Measurements from ENCODE around the gene SULT4A1.

GRCh38 chr22:43824724-43825420 lies 37.4 kb downstream of the SULT4A1 start:
- TF ChIP-seq CSDC2 (CRISPR knock-in tag; IDR thresholded peaks at IDR 0.05) (no peak), ZNF70 (CRISPR knock-in tag; IDR thresholded peaks at IDR 0.05) (no peak), PATZ1 (CRISPR knock-in tag; IDR thresholded peaks at IDR 0.05; ENCODE audit: borderline replicate concordance) (no peak), ZNF565 (CRISPR knock-in tag; conservative IDR thresholded peaks at IDR 0.05; ENCODE audit: low read depth) (no peak), SNAI2 (CRISPR knock-in tag; IDR thresholded peaks at IDR 0.05) (no peak), PPARA (CRISPR knock-in tag; IDR thresholded peaks at IDR 0.05; ENCODE audit: borderline replicate concordance) (no peak), GLIS3 (CRISPR knock-in tag; IDR thresholded peaks at IDR 0.05) (no peak), BACH2 (CRISPR knock-in tag; IDR thresholded peaks at IDR 0.05; ENCODE audit: borderline replicate concordance) (no peak), TOX (CRISPR knock-in tag; IDR thresholded peaks at IDR 0.05; ENCODE audit: borderline replicate concordance) (no peak), ZFP30 (CRISPR knock-in tag; IDR thresholded peaks at IDR 0.05) (no peak), TSHZ2 (CRISPR knock-in tag; IDR thresholded peaks at IDR 0.05) (no peak), RARB (CRISPR knock-in tag; IDR thresholded peaks at IDR 0.05) (no peak), TCF4 (CRISPR knock-in tag; IDR thresholded peaks at IDR 0.05; ENCODE audit: borderline replicate concordance) (no peak), ARNTL (CRISPR knock-in tag; IDR thresholded peaks at IDR 0.05; ENCODE audit: borderline replicate concordance, low read depth) (no peak)
